ENCODE data around the gene NHERF1.
A peak's percentile ranks its signal among the peaks of the same experiment; 100 is the strongest.

Gene NHERF1

DNA sequence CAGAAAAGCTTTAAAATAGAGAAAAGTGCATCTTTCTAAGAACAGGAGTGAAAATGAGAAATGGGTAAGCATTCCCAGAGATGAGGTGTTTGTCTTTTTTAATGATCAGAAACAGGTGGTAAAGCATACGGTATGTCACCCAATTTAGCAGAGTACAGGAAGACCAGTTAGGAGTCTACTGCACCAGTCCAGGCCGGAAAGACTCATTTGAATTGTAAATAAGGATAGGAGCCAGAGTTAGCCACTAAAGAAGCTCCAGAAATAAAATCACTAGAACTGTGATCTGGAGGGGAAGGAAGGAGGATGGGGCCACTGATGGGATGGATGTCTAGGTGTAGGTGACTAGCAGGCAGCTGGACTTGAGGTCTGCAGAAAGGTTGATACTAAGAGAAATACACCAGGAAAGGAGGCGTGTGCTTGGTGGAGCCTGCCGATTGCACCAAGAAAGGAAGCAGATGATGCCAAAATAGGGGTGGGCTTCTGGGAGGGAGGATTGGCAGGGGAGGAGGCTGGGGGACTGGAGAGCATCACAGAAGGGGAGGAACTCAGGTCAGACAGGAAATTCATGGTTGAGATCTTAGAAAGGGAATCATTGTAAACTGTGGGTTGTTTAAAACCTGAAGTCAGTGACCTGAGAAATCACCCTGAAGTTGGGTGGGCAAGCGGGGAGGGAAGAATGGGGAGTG, 35.8 kb downstream of the NHERF1 start:
- DNase-seq (ENCODE audit: low spot score), result no peak

- no peak for DNase-seq (ENCODE audit: low spot score)
Observed at GRCh38 chr17:74785096-74785980, 36.9 kb downstream of the NHERF1 start.

GRCh38 chr17:74785981-74786360, 37.5 kb downstream of the NHERF1 start:
- DNase-seq (ENCODE audit: low spot score), result no peak

DNA sequence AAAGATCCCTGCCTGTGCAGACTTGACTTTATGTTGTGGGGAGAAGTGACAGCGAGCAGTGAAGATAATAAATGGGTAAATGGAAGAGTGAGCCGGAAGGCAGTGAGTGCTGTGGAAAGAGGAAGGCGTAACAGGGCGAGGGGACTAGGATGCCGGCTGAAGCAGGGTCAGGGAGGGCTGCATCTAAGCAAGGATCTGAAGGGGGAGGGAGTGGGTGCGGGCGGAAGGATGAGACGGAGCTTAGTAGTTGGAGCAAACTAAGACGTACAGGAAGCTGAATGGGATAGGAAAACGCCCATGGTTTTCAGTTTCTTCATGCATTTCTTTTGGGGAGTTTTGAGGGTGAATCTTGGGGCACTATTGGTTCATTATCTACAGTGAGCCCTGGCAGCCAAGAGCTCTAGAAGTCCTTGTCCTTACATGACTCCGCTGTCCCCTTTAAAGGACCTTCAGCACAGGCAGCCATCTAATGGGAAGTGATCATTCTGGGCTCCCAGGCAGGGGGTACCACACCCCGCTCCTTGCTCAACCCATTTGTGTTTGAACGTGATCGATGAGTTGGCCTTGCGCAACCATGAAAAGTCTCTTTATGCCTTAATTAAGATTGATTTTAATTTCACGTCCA, 38.1 kb downstream of the NHERF1 start:
- DNase-seq (ENCODE audit: low spot score), result no peak

GRCh38 chr17:74790161-74791058, 42.0 kb downstream of the NHERF1 start:
- no peak for DNase-seq (ENCODE audit: low spot score)

- DNase-seq (ENCODE audit: low spot score), result no peak
Observed at GRCh38 chr17:74792586-74793105, 44.2 kb downstream of the NHERF1 start.

GRCh38 chr17:74795327-74796020, 47.0 kb downstream of the NHERF1 start:
- DNase-seq (ENCODE audit: low spot score), result no peak

DNA sequence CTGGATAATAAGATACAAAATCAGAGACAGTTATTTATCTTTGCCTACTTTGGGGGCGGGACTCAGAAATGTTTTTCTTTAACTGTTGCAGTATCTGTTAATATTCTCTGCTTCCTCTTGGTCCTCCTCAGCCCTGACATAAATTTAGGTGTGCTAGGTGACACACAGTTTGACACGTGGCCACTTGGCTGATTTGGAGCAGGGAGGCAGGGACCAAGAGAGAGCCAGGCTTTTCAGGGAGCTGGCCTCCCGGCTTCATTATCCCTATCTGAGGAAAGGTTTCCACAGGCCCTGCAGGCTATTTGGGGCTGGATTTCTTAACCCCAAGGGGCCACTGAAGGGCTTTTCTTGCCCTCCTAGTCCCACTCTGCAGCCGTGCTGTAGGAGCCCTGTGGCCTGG, 47.8 kb downstream of the NHERF1 start:
- DNase-seq (ENCODE audit: low spot score), result no peak

DNA sequence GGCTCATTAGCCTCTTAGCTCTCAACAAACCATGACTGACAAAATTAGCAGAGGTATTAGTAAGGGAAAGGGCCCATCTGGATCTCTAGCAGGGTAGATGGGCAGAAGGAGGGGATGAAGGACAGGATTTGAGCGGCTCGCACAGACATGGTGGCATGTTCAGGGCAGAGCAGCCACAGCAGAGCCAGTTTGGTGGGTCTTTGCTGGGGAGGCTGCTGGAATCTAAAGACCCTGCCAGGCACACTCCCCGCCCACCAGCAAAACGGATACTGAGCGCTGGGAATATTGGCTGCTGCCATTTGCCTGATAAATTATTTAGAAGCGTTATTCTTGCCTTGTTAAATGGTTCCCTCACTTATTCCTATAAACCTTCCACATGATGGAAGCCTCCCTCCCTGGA, 48.4 kb downstream of the NHERF1 start:
- DNase-seq (ENCODE audit: low spot score), result no peak

DNA sequence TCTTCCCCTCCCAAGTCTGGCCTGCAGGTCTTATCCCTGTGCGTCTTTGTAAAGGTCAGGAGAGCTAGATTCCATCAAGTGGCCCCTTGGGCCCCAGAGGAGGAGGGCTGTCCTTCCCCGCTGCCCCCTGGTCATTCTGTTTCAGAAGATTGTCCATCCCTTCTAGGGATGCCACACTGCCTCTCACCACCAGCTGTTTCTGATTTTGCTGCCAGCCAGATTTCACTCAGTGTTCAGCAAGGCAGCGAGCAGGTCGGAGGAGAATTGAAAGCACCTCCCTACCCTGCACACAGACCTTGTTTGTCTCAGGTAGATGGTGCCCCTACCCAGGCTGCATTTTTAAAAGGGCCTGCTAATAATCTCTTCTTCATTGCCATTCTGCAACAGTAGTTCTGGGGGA, 49.4 kb downstream of the NHERF1 start:
- DNase-seq (ENCODE audit: low spot score), result no peak

DNA sequence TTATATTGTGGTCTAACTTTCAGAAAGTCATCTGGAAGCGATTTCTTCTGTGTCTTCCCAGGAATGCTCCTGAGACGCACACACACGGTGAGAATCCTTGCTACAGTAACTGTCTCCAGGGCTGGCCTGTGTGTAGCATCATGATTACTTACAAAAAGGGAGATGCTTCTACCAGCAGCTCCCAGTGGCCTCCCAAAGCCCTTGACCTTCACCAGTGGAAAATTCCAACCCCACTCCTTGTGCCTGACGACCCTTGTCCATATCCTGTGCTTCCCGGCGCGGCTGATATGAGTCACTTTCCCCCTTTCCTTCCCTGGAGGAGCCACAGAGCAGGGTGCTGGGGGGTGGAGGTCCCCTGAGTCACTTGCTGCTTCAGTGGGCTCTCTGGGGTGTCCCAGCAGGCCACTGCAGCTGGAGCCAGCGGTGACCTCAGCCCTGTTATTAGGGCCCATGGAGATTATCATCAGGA, 49.8 kb downstream of the NHERF1 start:
- peak; percentile 67 for DNase-seq (ENCODE audit: low spot score)

GRCh38 chr17:74799097-74799496, 50.7 kb downstream of the NHERF1 start:
- no peak for DNase-seq (ENCODE audit: low spot score)

- DNase-seq (ENCODE audit: low spot score), result no peak
Observed at GRCh38 chr17:74800531-74800930, 52.1 kb downstream of the NHERF1 start.

DNA sequence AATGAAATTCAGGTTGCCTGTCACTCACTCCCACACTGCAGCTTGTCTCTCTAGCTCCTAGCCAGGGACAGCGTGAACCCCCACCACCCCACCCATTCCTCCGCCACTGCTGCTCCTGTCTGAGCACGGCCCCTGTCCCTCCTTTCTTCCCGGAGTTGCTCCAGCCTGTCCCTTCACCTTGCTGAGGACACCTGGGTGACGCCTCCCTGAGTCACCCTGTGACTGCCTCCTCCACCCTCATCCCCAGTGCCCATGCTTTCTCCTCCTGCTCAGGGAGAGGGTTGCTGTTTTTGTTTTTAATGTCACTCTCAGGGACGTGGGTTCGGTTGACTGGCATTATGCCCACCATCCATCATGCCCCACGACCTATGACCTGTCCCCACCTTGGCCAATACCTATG, 53.5 kb downstream of the NHERF1 start:
- no peak for DNase-seq (ENCODE audit: low spot score)

GRCh38 chr17:74803388-74803930, 55.0 kb downstream of the NHERF1 start:
- DNase-seq (ENCODE audit: low spot score), result no peak

DNA sequence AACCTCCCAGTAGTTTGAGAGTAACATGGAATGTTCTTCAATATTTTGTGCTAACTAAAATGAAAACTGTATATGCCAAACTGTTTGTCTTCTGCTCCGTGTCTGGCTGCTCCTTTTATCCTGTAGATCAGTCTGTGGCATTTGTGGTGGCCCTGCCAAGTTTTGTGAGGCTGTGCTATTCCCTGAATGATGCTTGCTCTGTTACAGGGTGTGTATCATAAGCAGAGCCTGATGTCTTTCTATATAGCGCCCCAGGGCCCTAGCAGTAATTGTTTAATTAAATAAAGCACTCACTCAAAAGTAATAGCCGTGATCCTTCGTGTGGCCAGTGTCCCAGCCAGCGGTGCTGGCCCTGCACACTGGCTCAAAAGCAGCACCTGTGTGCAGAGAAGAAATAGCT, 55.5 kb downstream of the NHERF1 start:
- DNase-seq (ENCODE audit: low spot score), result no peak

- DNase-seq (ENCODE audit: low spot score), result no peak
Observed at GRCh38 chr17:74804683-74805082, 56.3 kb downstream of the NHERF1 start.

DNA sequence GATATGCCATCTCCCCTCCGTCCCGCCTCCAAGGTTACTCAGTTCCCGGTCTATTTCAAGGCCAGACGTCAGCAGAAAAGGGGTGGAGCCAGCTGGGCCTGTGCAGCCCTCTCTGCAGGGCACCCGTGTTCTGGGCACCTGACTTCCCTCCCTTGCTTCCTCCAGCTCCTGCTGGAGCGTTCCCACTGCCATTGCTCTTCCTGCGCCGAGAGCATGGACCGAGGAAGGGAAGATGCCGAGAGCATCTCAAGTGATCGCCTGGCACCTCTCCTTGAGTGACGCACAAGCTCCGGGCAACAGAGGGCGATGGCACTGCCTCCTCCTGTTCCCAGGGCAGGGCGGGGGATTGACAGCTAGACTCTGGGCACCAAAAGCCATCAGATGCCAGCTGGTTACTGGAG, 57.2 kb downstream of the NHERF1 start:
- DNase-seq (ENCODE audit: low spot score), result no peak

DNA sequence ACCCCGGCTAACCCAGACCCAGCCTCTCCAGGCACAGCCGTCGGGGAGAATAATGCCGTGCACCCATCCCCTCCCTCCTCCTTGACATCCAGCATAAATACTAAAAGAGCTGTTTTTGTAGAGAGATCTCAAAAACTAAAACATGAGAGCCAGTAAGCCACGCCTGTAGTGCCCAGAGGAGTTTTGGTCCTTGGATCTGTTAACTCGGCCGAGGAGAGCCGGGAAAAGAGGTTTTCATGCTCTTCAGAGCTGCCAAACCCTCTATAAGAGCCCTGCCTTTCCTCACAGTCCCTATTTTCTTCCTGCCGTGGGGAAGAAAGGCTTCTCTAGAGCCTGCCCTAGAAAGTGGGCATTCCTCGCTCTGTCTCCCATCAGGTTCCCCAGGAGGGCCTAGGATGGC, 57.9 kb downstream of the NHERF1 start:
- no peak for DNase-seq (ENCODE audit: low spot score)

DNA sequence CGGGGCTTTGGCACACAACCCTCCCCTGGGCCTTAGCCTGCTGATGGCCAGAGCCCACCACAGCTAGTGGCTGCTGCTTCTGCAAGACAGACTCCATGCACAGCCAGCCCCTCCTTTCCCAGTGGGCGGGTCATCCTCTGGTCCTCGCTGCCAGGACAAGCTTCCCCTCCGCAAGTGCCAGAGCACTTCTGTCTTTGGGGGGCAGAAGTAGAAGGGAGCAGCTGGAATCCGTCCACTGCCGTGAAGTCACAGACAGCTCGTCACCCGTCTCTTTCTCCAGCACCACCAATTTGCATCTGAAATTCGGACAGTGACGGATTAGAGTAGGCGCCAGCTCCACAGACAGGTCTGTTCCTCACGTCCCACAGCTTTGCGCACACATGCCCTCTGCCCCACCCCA, 59.0 kb downstream of the NHERF1 start:
- DNase-seq (ENCODE audit: low spot score), result no peak

DNA sequence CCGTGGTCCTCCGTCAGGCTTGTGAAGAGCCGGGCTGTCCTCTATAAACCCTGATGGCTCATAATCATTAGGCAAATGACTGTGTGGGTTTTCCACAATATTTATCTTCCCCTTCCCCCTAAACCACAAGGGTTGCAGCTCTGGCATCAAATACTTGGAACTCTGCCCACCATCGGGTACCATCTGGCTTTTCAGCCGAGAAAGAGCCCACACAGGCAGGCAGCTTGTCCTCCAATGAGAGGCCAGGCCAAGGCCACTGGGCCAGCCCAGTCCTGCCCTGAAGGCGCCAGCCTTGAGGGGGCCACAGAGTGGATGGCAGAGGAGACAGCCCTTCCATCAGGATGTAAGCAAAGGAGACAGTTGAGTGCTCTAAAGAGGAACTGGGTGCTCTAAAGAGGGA, 59.5 kb downstream of the NHERF1 start:
- no peak for DNase-seq (ENCODE audit: low spot score)

Data from AG08395 (cell line).